ENCODE results near the gene NDUFA3.
A peak's percentile ranks its signal among the peaks of the same experiment; 100 is the strongest.

The NDUFA3 gene

GRCh38 chr19:54138489-54139256 is 36.0 kb downstream of the NDUFA3 start:
- DNase-seq: no peak

GRCh38 chr19:54141356-54141755 is 38.7 kb downstream of the NDUFA3 start:
- DNase-seq: no peak

GRCh38 chr19:54142166-54142780 is 39.6 kb downstream of the NDUFA3 start:
- DNase-seq: no peak

- DNase-seq: no peak
Observed at GRCh38 chr19:54145541-54146158, 43.0 kb downstream of the NDUFA3 start.

- DNase-seq: no peak
Observed at GRCh38 chr19:54147676-54148075, 45.0 kb downstream of the NDUFA3 start.

GRCh38 chr19:54148158-54148557 is 45.5 kb downstream of the NDUFA3 start:
- no peak for DNase-seq

- no peak for DNase-seq
Observed at GRCh38 chr19:54149021-54149812, 46.6 kb downstream of the NDUFA3 start.

- DNase-seq: no peak
Observed at GRCh38 chr19:54151362-54152035, 48.8 kb downstream of the NDUFA3 start.

GRCh38 chr19:54152267-54152666 is 49.6 kb downstream of the NDUFA3 start:
- DNase-seq: no peak

- DNase-seq: no peak
Observed at GRCh38 chr19:54152878-54153524, 50.3 kb downstream of the NDUFA3 start.

GRCh38 chr19:54153731-54154326 is 51.2 kb downstream of the NDUFA3 start:
- no peak for DNase-seq

- DNase-seq: peak in 1 of 2 experiments; percentile 36
Observed at GRCh38 chr19:54154603-54155345, 52.1 kb downstream of the NDUFA3 start.

- no peak for DNase-seq
Observed at GRCh38 chr19:54155694-54156093, 53.0 kb downstream of the NDUFA3 start.

GRCh38 chr19:54156490-54156889 is 53.8 kb downstream of the NDUFA3 start:
- no peak for DNase-seq

GRCh38 chr19:54156953-54157352 is 54.3 kb downstream of the NDUFA3 start:
- no peak for DNase-seq
